K562 (cell line): Measurements from ENCODE around the gene RUNX3. TPM values are rescaled to one million over a fixed set of nuclear protein-coding genes. Genes with fewer than 3 reads are reported as not detected.

Experiments
- ADNP ChIP-seq: fragments of 200-800 bp; sonication (Bioruptor generic); IDR thresholded peaks from 2 replicates; pipeline ENCODE4 v1.6.1; 2016; ENCODE audit warnings: missing genetic modification characterization, missing compliant biosample characterization
- ARID3A ChIP-seq: IDR thresholded peaks from 2 replicates; pipeline ENCODE4 v1.6.1; 2012; ENCODE audit warnings: low read depth, low read length, improper control_type of control experiment, borderline replicate concordance
- ARNT ChIP-seq, 2 experiments: fragments of 450-650 bp; IDR thresholded peaks; 2 replicates each; pipeline ENCODE4 v1.6.1; 2016; ENCODE audit warnings: mild to moderate bottlenecking in 1 of 2
- CCNT2 ChIP-seq: IDR thresholded peaks from 2 replicates; pipeline ENCODE4 v1.6.1; 2011; ENCODE audit warnings: borderline replicate concordance, low read depth, mild to moderate bottlenecking, moderate library complexity, mixed read lengths, low read length; ENCODE audit not compliant: insufficient read length; ENCODE audit errors: extremely low read depth
- ETV1 ChIP-seq: fragments of 450-650 bp; conservative IDR thresholded peaks from 2 replicates; pipeline ENCODE4 v1.6.1; 2016; ENCODE audit warnings: missing genetic modification characterization, control low read depth, low read depth, missing compliant biosample characterization
- MBD1 ChIP-seq: fragments of 250-450 bp; sonication (Bioruptor Pico); IDR thresholded peaks from 2 replicates; pipeline ENCODE4 v1.8.0; 2022; ENCODE audit warnings: inconsistent platforms
- OTX1 ChIP-seq: fragments of 450-650 bp; formaldehyde crosslinking; IDR thresholded peaks from 2 replicates; pipeline ENCODE4 v1.4.0; 2022; ENCODE audit warnings: mild to moderate bottlenecking
- PPARD ChIP-seq: fragments of 250-450 bp; sonication (Bioruptor Pico); IDR thresholded peaks from 2 replicates; pipeline ENCODE4 v1.8.0; 2022; ENCODE audit warnings: inconsistent platforms, mild to moderate bottlenecking, moderate library complexity
- RBBP5 ChIP-seq: fragments of 200-600 bp; sonication (generic); IDR thresholded peaks from 2 replicates; pipeline ENCODE4 v1.6.1; 2012; ENCODE audit warnings: borderline replicate concordance, mild to moderate bottlenecking, low read length, control low read depth, inconsistent platforms; ENCODE audit not compliant: insufficient read depth, poor library complexity, severe bottlenecking
- TOE1 ChIP-seq, 2 experiments: fragments of 450-650 bp in 1 of 2; sonication (generic) in 1 of 2; formaldehyde crosslinking in 1 of 2; IDR thresholded peaks; 2 replicates each; pipeline versions ENCODE4 v1.7.1 to v1.8.0; 2016 to 2022; ENCODE audit warnings: borderline replicate concordance in 2 of 2, mild to moderate bottlenecking in 2 of 2, antibody characterized with exemption in 1 of 2, inconsistent platforms in 1 of 2, low read depth in 1 of 2, missing genetic modification reagents in 1 of 2, moderate library complexity in 1 of 2
- ZEB2 ChIP-seq: fragments of 450-650 bp; IDR thresholded peaks from 2 replicates; pipeline ENCODE4 v1.6.1; 2016
- ZNF24 ChIP-seq: fragments of 450-650 bp; IDR thresholded peaks from 2 replicates; pipeline ENCODE4 v1.6.1; 2016
- ZNF584 ChIP-seq: fragments of 200-800 bp; sonication (Bioruptor generic); IDR thresholded peaks from 2 replicates; pipeline ENCODE4 v1.6.1; 2016; ENCODE audit warnings: low read depth, mild to moderate bottlenecking, missing genetic modification characterization, missing compliant biosample characterization
- polyA plus RNA-seq, 8 experiments: library from polyadenylated mRNA; depleted of rRNA in 4 of 8; stranded (reverse) in 5 of 8; unstranded in 3 of 8; fragments of >200 nt; fragmentation: Nextera tagmentation in 2 of 8; fragmentation: Illumina TruSeq in 1 of 8; extraction: Ambion mirVana in 2 of 8; extraction: Trizol in 1 of 8; gene quantifications; 2 replicates each; pipeline versions ENCODE4 v1.2.1 to v1.2.3, GENCODE V29; 2011 to 2014; ENCODE audit warnings: inconsistent platforms in 1 of 8, missing spikeins in 1 of 8
- total RNA-seq, 7 experiments: library from RNA; depleted of rRNA in 6 of 7; stranded (reverse); fragments of >200 nt in 6 of 7; fragmentation: Illumina TruSeq in 2 of 7; extraction: Trizol in 2 of 7; gene quantifications; 2 replicates each; pipeline versions ENCODE4 v1.2.1 to v1.2.3, GENCODE V29; 2011 to 2021; ENCODE audit warnings: low replicate concordance in 1 of 7
- TF ChIP-seq, protein P1 (sequence below): fragments of 450-650 bp; formaldehyde crosslinking; IDR thresholded peaks from 2 replicates; pipeline ENCODE4 v1.4.0; 2020; ENCODE audit warnings: mild to moderate bottlenecking, moderate library complexity
- TF ChIP-seq, protein P2 (sequence below): fragments of 450-650 bp; conservative IDR thresholded peaks from 2 replicates; pipeline ENCODE4 v1.6.1; 2016; ENCODE audit warnings: missing genetic modification characterization, low read depth, mild to moderate bottlenecking, missing compliant biosample characterization, moderate library complexity
- TF ChIP-seq, protein P3 (sequence below): fragments of 450-650 bp; IDR thresholded peaks from 2 replicates; pipeline ENCODE4 v1.6.1; 2016; ENCODE audit warnings: low read depth, mild to moderate bottlenecking, moderate library complexity

The RUNX3 gene
- total and polyA plus RNA-seq, 9 of the 15 experiments (the other 6 are each of a cell fraction or from before 2014, with no cell fraction given): 0.01 to 0.64 (median 0.09) TPM

DNA sequence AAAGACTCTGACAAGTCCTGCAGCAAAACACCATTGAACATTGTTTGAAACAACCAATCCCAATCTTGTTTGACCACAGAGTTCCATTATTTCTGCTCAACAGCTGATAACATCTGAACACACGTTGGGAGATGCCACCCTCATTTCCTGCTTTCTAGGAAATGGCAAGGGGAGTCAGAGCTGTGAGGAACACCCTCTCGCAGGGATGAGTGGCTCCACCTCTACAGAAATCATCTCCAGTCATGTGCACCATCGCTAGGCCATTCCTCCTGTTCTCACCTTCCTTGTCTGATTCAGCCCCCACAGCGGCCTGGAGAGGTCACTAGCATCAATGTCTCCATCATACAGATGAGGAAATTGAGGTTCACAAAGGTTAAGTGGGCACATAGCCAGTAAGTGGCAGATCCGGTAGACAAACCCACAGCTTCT is 22.4 kb upstream of the RUNX3 start (continued):
- no peak for TF ChIP-seq ARNT (IDR thresholded peaks at IDR 0.05)
- TF ChIP-seq ETV1 (tag): 0 out of 2 replicates have a peak, but pooled peaks have one; percentile 54
- TF ChIP-seq ARID3A: no peak
- TF ChIP-seq, protein P1, sequence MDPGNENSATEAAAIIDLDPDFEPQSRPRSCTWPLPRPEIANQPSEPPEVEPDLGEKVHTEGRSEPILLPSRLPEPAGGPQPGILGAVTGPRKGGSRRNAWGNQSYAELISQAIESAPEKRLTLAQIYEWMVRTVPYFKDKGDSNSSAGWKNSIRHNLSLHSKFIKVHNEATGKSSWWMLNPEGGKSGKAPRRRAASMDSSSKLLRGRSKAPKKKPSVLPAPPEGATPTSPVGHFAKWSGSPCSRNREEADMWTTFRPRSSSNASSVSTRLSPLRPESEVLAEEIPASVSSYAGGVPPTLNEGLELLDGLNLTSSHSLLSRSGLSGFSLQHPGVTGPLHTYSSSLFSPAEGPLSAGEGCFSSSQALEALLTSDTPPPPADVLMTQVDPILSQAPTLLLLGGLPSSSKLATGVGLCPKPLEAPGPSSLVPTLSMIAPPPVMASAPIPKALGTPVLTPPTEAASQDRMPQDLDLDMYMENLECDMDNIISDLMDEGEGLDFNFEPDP (CRISPR knock-in tag): no peak
- no peak; the same call in 1 of the 2 replicates for TF ChIP-seq ZNF24
- peak; percentile 27; the same call in 1 of the 2 replicates for TF ChIP-seq ZNF584 (CRISPR knock-in tag)
- TF ChIP-seq RBBP5: no peak
- TF ChIP-seq ADNP (tag): peak; percentile 64; the same call in 1 of the 2 replicates
- TF ChIP-seq TOE1 (IDR thresholded peaks at IDR 0.05; ENCODE audit: borderline replicate concordance): no peak
- no peak for TF ChIP-seq TOE1 (CRISPR knock-in tag; IDR thresholded peaks at IDR 0.05; ENCODE audit: borderline replicate concordance, low read depth)
- TF ChIP-seq OTX1 (CRISPR knock-in tag): 0 out of 2 replicates have a peak, but pooled peaks have one; percentile 40
- peak; percentile 83 for TF ChIP-seq ZEB2
- TF ChIP-seq, protein P2, sequence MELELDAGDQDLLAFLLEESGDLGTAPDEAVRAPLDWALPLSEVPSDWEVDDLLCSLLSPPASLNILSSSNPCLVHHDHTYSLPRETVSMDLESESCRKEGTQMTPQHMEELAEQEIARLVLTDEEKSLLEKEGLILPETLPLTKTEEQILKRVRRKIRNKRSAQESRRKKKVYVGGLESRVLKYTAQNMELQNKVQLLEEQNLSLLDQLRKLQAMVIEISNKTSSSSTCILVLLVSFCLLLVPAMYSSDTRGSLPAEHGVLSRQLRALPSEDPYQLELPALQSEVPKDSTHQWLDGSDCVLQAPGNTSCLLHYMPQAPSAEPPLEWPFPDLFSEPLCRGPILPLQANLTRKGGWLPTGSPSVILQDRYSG (tag): no peak
- TF ChIP-seq MBD1 (CRISPR knock-in tag): no peak
- no peak for TF ChIP-seq PPARD
- TF ChIP-seq, protein P3, sequence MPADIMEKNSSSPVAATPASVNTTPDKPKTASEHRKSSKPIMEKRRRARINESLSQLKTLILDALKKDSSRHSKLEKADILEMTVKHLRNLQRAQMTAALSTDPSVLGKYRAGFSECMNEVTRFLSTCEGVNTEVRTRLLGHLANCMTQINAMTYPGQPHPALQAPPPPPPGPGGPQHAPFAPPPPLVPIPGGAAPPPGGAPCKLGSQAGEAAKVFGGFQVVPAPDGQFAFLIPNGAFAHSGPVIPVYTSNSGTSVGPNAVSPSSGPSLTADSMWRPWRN: peak; percentile 36; the same call in 1 of the 2 replicates
- TF ChIP-seq CCNT2: no peak
